Measurements from ENCODE around the gene HLTF. TPM values are rescaled to one million over a fixed set of nuclear protein-coding genes. Genes with fewer than 3 reads are reported as not detected.
A peak's percentile ranks its signal among the peaks of the same experiment; 100 is the strongest.

The HLTF gene
- total and polyA plus RNA-seq, 2 of the 13 experiments (the other 11 are each of a cell fraction or from before 2014, with no cell fraction given): 12.0 to 22.9 TPM

DNA sequence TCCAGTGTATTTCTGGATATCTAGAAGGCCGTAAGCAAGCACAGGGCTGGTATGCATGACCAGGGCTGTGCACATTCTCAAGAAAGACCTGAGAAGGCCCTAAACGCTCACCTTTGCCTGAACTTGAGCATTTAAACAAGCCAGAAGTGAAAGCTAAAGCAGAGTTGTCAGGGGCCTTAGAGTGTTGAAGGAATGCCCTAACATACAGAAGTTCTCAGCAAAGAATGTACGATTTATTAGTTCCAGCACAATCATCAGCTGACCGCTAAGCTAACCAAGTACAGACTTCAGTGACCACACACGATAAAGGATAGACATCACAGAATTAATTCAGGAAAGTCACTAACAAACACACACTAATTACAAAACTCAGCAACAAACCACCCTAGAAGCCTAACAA, 8.7 kb downstream of the HLTF start (continued):
- no peak for TF ChIP-seq REST (IDR thresholded peaks at IDR 0.05; ENCODE audit: borderline replicate concordance in 1 of 2, low read depth in 1 of 2, low read length in 2 of 2)
- TF ChIP-seq ZSCAN12 (CRISPR knock-in tag; IDR thresholded peaks at IDR 0.05): no peak
- TF ChIP-seq HOXA3 (CRISPR knock-in tag; IDR thresholded peaks at IDR 0.05): no peak
- TF ChIP-seq EEA1 (CRISPR knock-in tag; IDR thresholded peaks at IDR 0.05; ENCODE audit: borderline replicate concordance): no peak
- TF ChIP-seq, protein P1, sequence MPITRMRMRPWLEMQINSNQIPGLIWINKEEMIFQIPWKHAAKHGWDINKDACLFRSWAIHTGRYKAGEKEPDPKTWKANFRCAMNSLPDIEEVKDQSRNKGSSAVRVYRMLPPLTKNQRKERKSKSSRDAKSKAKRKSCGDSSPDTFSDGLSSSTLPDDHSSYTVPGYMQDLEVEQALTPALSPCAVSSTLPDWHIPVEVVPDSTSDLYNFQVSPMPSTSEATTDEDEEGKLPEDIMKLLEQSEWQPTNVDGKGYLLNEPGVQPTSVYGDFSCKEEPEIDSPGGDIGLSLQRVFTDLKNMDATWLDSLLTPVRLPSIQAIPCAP (CRISPR knock-in tag; IDR thresholded peaks at IDR 0.05; ENCODE audit: low read depth): no peak
- no peak for TF ChIP-seq ZZZ3 (CRISPR knock-in tag; IDR thresholded peaks at IDR 0.05; ENCODE audit: borderline replicate concordance)

- no peaks in the 10 kb centered on the region for H4K20me1 ChIP-seq (ENCODE audit: insufficient read depth, low read length)
- intact Hi-C loops (cut with micrococcal nuclease; ENCODE audit: unreplicated experiment) (no loop called here), in situ Hi-C loops (cut with HindIII; ENCODE audit: extremely low pct_ligation_motif_present, low pct_unique_long_range_greater_than_20kb) (no loop called here)
- H3K27ac ChIP-seq (ENCODE audit: extremely low read length, insufficient read depth, low read length): no peak overlapping the region
- 95% methylated on average over 6 of the region's 8 CpGs for WGBS (ENCODE audit: low lambda C conversion rate)
- POLR2A ChIA-PET: no interaction called here
- no TSS peak for BruUV-seq (replicated peaks)
- no peaks in the 10 kb centered on the region for H3K79me2 ChIP-seq (ENCODE audit: insufficient read depth, low read length)
- no peak overlapping the region for H2AFZ ChIP-seq (ENCODE audit: low read length)
- H3K4me1 ChIP-seq (ENCODE audit: insufficient read depth, low read length): no peaks in the 10 kb centered on the region
- peaks cover 0 to 28% of the 10 kb centered on the region in 2 experiments; a peak in 2 of 5 replicates for H3K36me3 ChIP-seq (replicated peaks in 1 of 2; ENCODE audit: control insufficient read depth in 1 of 2, insufficient read depth in 2 of 2, low read length in 2 of 2)
- no peak overlapping the region for H3K9ac ChIP-seq (ENCODE audit: insufficient read depth, low read depth, low read length)
- H3K27me3 ChIP-seq (ENCODE audit: control insufficient read depth in 1 of 2, insufficient read depth in 2 of 2, low read length in 2 of 2): no peaks in the 10 kb centered on the region
- no peak for FAIRE-seq
- DNase-seq (ENCODE audit: low spot score): peak; percentile 7
- H3K4me2 ChIP-seq (ENCODE audit: low read depth, low read length): no peak overlapping the region
- no peaks in the 10 kb centered on the region for H3K9me3 ChIP-seq (ENCODE audit: low read length)
- no peak for ATAC-seq
- H3K4me3 ChIP-seq (replicated peaks in 1 of 3; ENCODE audit: insufficient read depth in 1 of 3, low read depth in 2 of 3, low read length in 3 of 3): no peak overlapping the region
- CTCF ChIA-PET (ENCODE audit: low intra/inter-chr PET ratio, low total read pairs): no interaction called here
- TF ChIP-seq NFRKB (IDR thresholded peaks at IDR 0.05) (no peak), ZNF343 (CRISPR knock-in tag; IDR thresholded peaks at IDR 0.05) (no peak), MLLT10 (CRISPR knock-in tag; IDR thresholded peaks at IDR 0.05) (no peak), HDAC2 (CRISPR knock-in tag; IDR thresholded peaks at IDR 0.05) (no peak), PHF20 (CRISPR knock-in tag; IDR thresholded peaks at IDR 0.05) (no peak), ZNF432 (CRISPR knock-in tag; IDR thresholded peaks at IDR 0.05; ENCODE audit: borderline replicate concordance) (no peak), ISX (CRISPR knock-in tag; conservative IDR thresholded peaks at IDR 0.05) (no peak), MBNL3 (CRISPR knock-in tag; conservative IDR thresholded peaks at IDR 0.05) (no peak), ZNF430 (CRISPR knock-in tag; IDR thresholded peaks at IDR 0.05) (no peak), MIXL1 (CRISPR knock-in tag; IDR thresholded peaks at IDR 0.05) (no peak), HNF4A (CRISPR knock-in tag; IDR thresholded peaks at IDR 0.05) (no peak)
- TF ChIP-seq, protein P2, sequence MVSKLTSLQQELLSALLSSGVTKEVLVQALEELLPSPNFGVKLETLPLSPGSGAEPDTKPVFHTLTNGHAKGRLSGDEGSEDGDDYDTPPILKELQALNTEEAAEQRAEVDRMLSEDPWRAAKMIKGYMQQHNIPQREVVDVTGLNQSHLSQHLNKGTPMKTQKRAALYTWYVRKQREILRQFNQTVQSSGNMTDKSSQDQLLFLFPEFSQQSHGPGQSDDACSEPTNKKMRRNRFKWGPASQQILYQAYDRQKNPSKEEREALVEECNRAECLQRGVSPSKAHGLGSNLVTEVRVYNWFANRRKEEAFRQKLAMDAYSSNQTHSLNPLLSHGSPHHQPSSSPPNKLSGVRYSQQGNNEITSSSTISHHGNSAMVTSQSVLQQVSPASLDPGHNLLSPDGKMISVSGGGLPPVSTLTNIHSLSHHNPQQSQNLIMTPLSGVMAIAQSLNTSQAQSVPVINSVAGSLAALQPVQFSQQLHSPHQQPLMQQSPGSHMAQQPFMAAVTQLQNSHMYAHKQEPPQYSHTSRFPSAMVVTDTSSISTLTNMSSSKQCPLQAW (CRISPR knock-in tag; IDR thresholded peaks at IDR 0.05): no peak
- TF ChIP-seq, protein P3, sequence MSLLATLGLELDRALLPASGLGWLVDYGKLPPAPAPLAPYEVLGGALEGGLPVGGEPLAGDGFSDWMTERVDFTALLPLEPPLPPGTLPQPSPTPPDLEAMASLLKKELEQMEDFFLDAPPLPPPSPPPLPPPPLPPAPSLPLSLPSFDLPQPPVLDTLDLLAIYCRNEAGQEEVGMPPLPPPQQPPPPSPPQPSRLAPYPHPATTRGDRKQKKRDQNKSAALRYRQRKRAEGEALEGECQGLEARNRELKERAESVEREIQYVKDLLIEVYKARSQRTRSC (CRISPR knock-in tag; IDR thresholded peaks at IDR 0.05; ENCODE audit: low read depth): no peak
Measured at GRCh38 chr3:149067883-149068282, 18.4 kb downstream of the HLTF start.
